ENCODE measurements around the gene VWF. TPM values are rescaled to one million over a fixed set of nuclear protein-coding genes. Genes with fewer than 3 reads are reported as not detected.

VWF gene
- total and polyA plus RNA-seq, 2 of the 4 experiments (the other 2 are of a cell fraction), result under 0.01 to 0.09 TPM

GRCh38 chr12:5996459-5996858, 128.0 kb downstream of the VWF start:
- dilution Hi-C loops (cut with HindIII; ENCODE audit: low sequenced_read_pairs, unreplicated experiment), result no loop called here
- Histone ChIP-seq H2AK5ac (ENCODE audit: low read depth, low read length) (no peak overlapping the region), H2BK20ac (ENCODE audit: low read depth, low read length) (no peak overlapping the region), H3K4me1 (ENCODE audit: control insufficient read depth, insufficient read depth, low read length) (no peaks in the 10 kb centered on the region), H4K20me1 (ENCODE audit: insufficient read depth, low read length) (no peaks in the 10 kb centered on the region), H3K79me1 (ENCODE audit: low read depth in 1 of 2, low read length in 2 of 2) (no peaks in the 10 kb centered on the region), H3K4me2 (ENCODE audit: low read depth, low read length) (no peak overlapping the region), H4K91ac (ENCODE audit: insufficient read depth, low read depth, low read length) (no peak overlapping the region), H3K9ac (ENCODE audit: low read depth, low read length) (no peak overlapping the region), H3K9me3 (ENCODE audit: control insufficient read depth, insufficient read depth, low read length) (no peaks in the 10 kb centered on the region), H3K27me3 (ENCODE audit: control insufficient read depth, insufficient read depth, low read length) (peaks cover 1% of the 10 kb centered on the region; the same call in 1 of the 2 replicates), H3K27ac (ENCODE audit: insufficient read depth, low read length) (no peak overlapping the region), H2BK5ac (ENCODE audit: low read depth, low read length, poor library complexity, severe bottlenecking) (no peak overlapping the region), H3K9me1 (ENCODE audit: insufficient read depth, low read length) (no peaks in the 10 kb centered on the region), H3K14ac (replicated peaks; ENCODE audit: low read depth, low read length) (no peak overlapping the region), H3K23ac (ENCODE audit: low read depth, low read length) (no peak overlapping the region), H2BK15ac (ENCODE audit: low read depth, low read length) (no peak overlapping the region), H2BK120ac (ENCODE audit: low read depth, low read length) (no peak overlapping the region), H3K36me3 (ENCODE audit: control insufficient read depth, insufficient read depth, low read length) (no peaks in the 10 kb centered on the region), H4K5ac (ENCODE audit: low read depth, low read length) (no peak overlapping the region), H3K4ac (ENCODE audit: low read depth, low read length) (no peak overlapping the region), H2AFZ (replicated peaks; ENCODE audit: low read length, poor library complexity) (no peak overlapping the region), H3K4me3 (ENCODE audit: insufficient read depth, low read depth, low read length) (no peak overlapping the region), H3K18ac (ENCODE audit: low read depth, low read length) (no peak overlapping the region), H2AK9ac (replicated peaks; ENCODE audit: low read depth, low read length, poor library complexity) (no peak overlapping the region), H4K8ac (ENCODE audit: low read depth in 2 of 2, low read length in 2 of 2) (no peak overlapping the region), H3K56ac (ENCODE audit: extremely low read depth, insufficient read depth, low read length) (no peak overlapping the region)
- intact Hi-C loops (cut with micrococcal nuclease), result no loop called here
- WGBS, 2 experiments (ENCODE audit: extremely low coverage in 2 of 2, insufficient read length in 1 of 2), result no CpG with 5 or more reads among the region's 3 CpGs
- in situ Hi-C loops (cut with MboI; ENCODE audit: low sequenced_read_pairs), result no loop called here
- ChIA-PET CTCF (interaction anchor here (1.0 kb wide), 1 partner anchor 8 kb away, joined by 3 read pairs; no protein-coding TSS in a partner anchor), POLR2A (ENCODE audit: unreplicated experiment) (no interaction called here)
- TF ChIP-seq CEBPB (IDR thresholded peaks at IDR 0.05; ENCODE audit: low read depth, low read length) (no peak), CTCF (conservative IDR thresholded peaks at IDR 0.05; ENCODE audit: low read depth, low read length) (no peak), CHD1 (IDR thresholded peaks at IDR 0.05; ENCODE audit: low read depth, low read length) (no peak), POLR2A (IDR thresholded peaks at IDR 0.05; ENCODE audit: low read depth, low read length) (no peak), NFE2L2 (IDR thresholded peaks at IDR 0.05; ENCODE audit: low read depth, low read length) (no peak), BHLHE40 (IDR thresholded peaks at IDR 0.05; ENCODE audit: low read depth, low read length) (no peak), MAFK (IDR thresholded peaks at IDR 0.05; ENCODE audit: low read depth, low read length) (no peak), RAD21 (IDR thresholded peaks at IDR 0.05; ENCODE audit: low read length) (no peak)
- BruUV-seq (replicated peaks), result no TSS peak
- DNase-seq (no peak), ATAC-seq (ENCODE audit: low read depth) (no peak)

All from IMR-90 (cell line).